A673 (cell line): ENCODE measurements around the gene PPM1M.

Experiments
- EZH2 ChIP-seq: fragments of 200-600 bp; sonication (generic); IDR thresholded peaks from 2 replicates; pipeline ENCODE4 v1.6.1; 2017; ENCODE audit warnings: borderline replicate concordance, low read depth, mild to moderate bottlenecking, mixed read lengths, antibody characterized with exemption, low read length; ENCODE audit not compliant: poor library complexity, severe bottlenecking
- TF ChIP-seq, protein P1 (sequence below): fragments of 300-800, 200-600 bp; sonication (generic); conservative IDR thresholded peaks from 2 replicates; pipeline ENCODE4 v1.5.1; 2017; ENCODE audit warnings: low read depth, mild to moderate bottlenecking, antibody characterized with exemption, low read length, moderate library complexity, mixed read lengths

DNA sequence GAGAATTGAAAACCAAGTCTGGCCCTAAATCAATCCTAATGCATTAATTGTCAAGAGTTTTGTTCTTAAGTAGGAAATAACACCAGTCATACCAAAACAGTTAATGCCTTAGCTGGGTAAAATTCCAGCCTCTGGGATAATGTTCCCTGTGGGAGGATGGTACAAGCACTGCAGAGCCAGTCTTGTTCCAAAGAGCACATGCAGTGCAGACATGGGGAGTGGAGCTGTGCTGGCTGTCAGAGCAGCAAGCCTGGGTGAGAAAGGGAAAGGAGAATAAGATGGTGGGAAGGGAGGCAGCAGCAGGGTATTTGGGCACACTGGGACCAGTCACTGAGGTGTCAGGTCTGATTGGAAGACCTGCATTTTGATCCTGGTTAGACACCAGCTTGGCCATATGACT lies 35.5 kb upstream of the PPM1M start:
- TF ChIP-seq, protein P1, sequence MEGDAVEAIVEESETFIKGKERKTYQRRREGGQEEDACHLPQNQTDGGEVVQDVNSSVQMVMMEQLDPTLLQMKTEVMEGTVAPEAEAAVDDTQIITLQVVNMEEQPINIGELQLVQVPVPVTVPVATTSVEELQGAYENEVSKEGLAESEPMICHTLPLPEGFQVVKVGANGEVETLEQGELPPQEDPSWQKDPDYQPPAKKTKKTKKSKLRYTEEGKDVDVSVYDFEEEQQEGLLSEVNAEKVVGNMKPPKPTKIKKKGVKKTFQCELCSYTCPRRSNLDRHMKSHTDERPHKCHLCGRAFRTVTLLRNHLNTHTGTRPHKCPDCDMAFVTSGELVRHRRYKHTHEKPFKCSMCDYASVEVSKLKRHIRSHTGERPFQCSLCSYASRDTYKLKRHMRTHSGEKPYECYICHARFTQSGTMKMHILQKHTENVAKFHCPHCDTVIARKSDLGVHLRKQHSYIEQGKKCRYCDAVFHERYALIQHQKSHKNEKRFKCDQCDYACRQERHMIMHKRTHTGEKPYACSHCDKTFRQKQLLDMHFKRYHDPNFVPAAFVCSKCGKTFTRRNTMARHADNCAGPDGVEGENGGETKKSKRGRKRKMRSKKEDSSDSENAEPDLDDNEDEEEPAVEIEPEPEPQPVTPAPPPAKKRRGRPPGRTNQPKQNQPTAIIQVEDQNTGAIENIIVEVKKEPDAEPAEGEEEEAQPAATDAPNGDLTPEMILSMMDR: no peak
- TF ChIP-seq EZH2: no peak
